ENCODE results near the gene ENOX1.

Gene ENOX1

DNA sequence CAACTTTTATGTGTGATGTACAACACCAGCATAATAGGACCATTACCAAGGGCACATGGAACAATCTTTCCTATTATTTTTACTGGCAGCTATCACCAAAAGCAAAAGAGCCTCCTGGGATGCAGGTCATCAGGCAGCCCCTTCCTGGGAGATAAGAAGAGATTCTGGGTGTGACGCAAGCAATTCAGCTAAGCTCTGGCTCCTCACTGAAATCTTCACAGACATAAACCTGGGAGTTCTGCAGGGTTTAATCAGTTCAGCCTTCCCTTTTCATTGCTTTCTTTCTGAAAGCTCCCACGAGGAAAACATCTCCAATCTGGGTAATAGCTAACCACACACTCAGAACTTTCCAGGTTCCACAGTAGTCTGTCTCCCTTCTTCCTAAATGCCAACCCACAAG, 341.1 kb downstream of the ENOX1 start:
- Histone ChIP-seq H2BK15ac (ENCODE audit: low read depth, poor library complexity, severe bottlenecking) (no peak overlapping the region), H3K23ac (ENCODE audit: low read length in 2 of 2) (no peak overlapping the region), H3K36me3 (ENCODE audit: control insufficient read depth in 1 of 2, insufficient read depth in 2 of 2, low read depth in 1 of 2, low read length in 2 of 2) (no peaks in the 10 kb centered on the region), H3K27ac (ENCODE audit: low read length, poor library complexity, severe bottlenecking) (no peak overlapping the region), H3K4ac (ENCODE audit: low read depth in 1 of 2, low read length in 2 of 2) (no peak overlapping the region), H3K4me3 (ENCODE audit: insufficient read depth in 1 of 2, low read depth in 1 of 2, low read length in 2 of 2) (no peak overlapping the region), H2BK12ac (ENCODE audit: low read length in 2 of 2) (no peak overlapping the region), H3K9ac (ENCODE audit: low read length) (no peak overlapping the region), H4K8ac (ENCODE audit: low read length) (no peak overlapping the region), H3K4me1 (ENCODE audit: control insufficient read depth, insufficient read depth, low read depth, low read length) (no peaks in the 10 kb centered on the region), H3K9me3 (ENCODE audit: control insufficient read depth, low read length) (no peaks in the 10 kb centered on the region), H2AFZ (ENCODE audit: low read depth, low read length) (no peak overlapping the region), H3K14ac (ENCODE audit: low read length in 2 of 2) (no peak overlapping the region), H3K79me1 (replicated peaks; ENCODE audit: low read length, poor library complexity, severe bottlenecking) (no peaks in the 10 kb centered on the region), H3K27me3 (ENCODE audit: control insufficient read depth in 1 of 2, insufficient read depth in 1 of 2, low read length in 2 of 2) (no peaks in the 10 kb centered on the region), H4K91ac (ENCODE audit: low read length) (no peak overlapping the region), H2BK120ac (ENCODE audit: low read depth, low read length) (no peak overlapping the region), H2AK5ac (ENCODE audit: low read length, severe bottlenecking) (no peak overlapping the region), H2BK5ac (ENCODE audit: low read depth, low read length, poor library complexity, severe bottlenecking) (no peak overlapping the region), H3K18ac (ENCODE audit: low read depth in 1 of 2, low read length in 2 of 2) (no peak overlapping the region), H3K4me2 (ENCODE audit: low read length, poor library complexity, severe bottlenecking) (no peak overlapping the region)
- DNase-seq = no peak
- 71% methylated on average over 2 of the region's 2 CpGs for WGBS

DNA sequence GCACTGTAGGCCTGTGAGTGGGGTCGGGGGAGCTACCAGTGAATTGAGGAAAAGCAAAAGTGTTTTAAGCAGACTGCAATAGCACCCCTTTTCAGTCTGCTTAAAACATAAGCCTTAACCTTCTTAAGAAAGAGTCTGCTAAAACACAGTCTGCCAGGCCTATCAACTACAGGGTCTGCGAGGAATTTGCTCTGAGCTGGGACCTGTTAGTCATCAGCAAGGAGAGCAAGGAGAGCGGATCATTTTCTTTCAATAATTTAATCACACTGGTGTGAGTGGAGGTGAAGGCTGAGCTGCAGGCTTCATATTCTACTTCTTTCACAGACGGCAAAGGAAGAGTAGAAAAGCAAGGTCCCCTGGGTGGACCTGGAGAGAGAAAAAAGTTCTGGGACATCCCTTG, 342.7 kb downstream of the ENOX1 start:
- Histone ChIP-seq H3K4me2 (ENCODE audit: low read length, poor library complexity, severe bottlenecking) (no peak overlapping the region), H3K36me3 (ENCODE audit: control insufficient read depth in 1 of 2, insufficient read depth in 2 of 2, low read depth in 1 of 2, low read length in 2 of 2) (no peaks in the 10 kb centered on the region), H2BK15ac (ENCODE audit: low read depth, poor library complexity, severe bottlenecking) (no peak overlapping the region), H3K4ac (ENCODE audit: low read depth in 1 of 2, low read length in 2 of 2) (no peak overlapping the region), H3K27me3 (ENCODE audit: control insufficient read depth in 1 of 2, insufficient read depth in 1 of 2, low read length in 2 of 2) (no peaks in the 10 kb centered on the region), H3K4me1 (ENCODE audit: control insufficient read depth, insufficient read depth, low read depth, low read length) (no peaks in the 10 kb centered on the region), H3K9me3 (ENCODE audit: control insufficient read depth, low read length) (no peaks in the 10 kb centered on the region), H2BK12ac (ENCODE audit: low read length in 2 of 2) (no peak overlapping the region), H3K18ac (ENCODE audit: low read depth in 1 of 2, low read length in 2 of 2) (no peak overlapping the region), H3K14ac (ENCODE audit: low read length in 2 of 2) (no peak overlapping the region), H3K9ac (ENCODE audit: low read length) (no peak overlapping the region), H2BK5ac (ENCODE audit: low read depth, low read length, poor library complexity, severe bottlenecking) (no peak overlapping the region), H3K4me3 (ENCODE audit: insufficient read depth in 1 of 2, low read depth in 1 of 2, low read length in 2 of 2) (no peak overlapping the region), H2AFZ (ENCODE audit: low read depth, low read length) (no peak overlapping the region), H4K91ac (ENCODE audit: low read length) (no peak overlapping the region), H3K23ac (ENCODE audit: low read length in 2 of 2) (no peak overlapping the region), H3K27ac (ENCODE audit: low read length, poor library complexity, severe bottlenecking) (no peak overlapping the region), H2BK120ac (ENCODE audit: low read depth, low read length) (no peak overlapping the region), H3K79me1 (replicated peaks; ENCODE audit: low read length, poor library complexity, severe bottlenecking) (no peaks in the 10 kb centered on the region), H4K8ac (ENCODE audit: low read length) (no peak overlapping the region), H2AK5ac (ENCODE audit: low read length, severe bottlenecking) (no peak overlapping the region)
- 95% methylated on average over 3 of the region's 4 CpGs for WGBS
- DNase-seq = no peak

DNA sequence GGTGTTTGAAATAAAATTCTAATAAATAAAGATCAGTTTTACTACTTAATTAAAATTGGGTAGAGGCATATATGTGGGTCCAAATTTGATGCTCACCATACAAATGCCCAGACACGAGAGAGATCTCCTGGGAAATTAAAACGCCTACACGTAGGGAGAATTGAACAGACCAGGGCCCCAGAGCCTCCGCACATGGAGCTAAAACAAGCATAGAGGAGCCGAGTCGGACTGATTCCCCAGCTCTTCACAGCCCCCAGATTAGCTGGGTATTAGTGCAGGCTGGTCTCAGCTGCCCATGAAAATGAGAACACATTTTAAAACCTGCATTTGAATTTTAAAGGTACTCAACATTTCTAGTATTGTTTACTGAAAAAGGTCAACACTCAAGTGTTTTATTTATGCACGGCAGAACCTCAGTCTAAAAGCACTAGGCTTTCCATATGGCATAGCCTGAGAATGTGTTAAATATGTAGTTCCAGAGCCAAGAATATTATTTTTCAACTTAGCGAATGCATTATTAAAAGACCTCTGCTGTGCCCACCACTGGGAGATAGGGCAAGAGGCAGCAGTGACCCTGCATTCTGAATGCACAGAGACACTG, 344.8 kb downstream of the ENOX1 start:
- no peak overlapping the region for H3K18ac ChIP-seq (ENCODE audit: low read depth in 1 of 2, low read length in 2 of 2)
- 85% methylated on average over 7 of the region's 8 CpGs for WGBS
- no peak overlapping the region for H2AFZ ChIP-seq (ENCODE audit: low read depth, low read length)

DNA sequence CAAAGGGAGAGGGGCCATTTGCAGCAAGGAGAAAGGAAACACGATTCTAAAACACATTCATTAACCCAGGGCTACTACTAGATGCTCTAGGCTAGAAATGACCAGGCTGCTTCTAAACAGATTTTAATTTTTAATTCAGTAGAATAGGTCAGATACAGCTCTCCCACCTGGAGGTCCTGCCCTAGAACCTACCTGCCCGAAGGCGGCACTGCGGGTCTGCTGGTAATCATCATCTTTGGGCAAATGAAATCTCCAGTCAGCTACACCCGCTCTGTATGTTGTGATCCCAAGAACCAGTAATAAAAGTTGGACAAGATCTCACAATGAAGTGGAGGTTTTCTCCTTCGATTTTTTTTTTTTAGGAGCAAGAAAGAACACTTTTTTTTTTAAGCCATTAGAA, 345.3 kb downstream of the ENOX1 start:
- Histone ChIP-seq H3K27ac (ENCODE audit: low read length, poor library complexity, severe bottlenecking) (no peak overlapping the region), H3K27me3 (ENCODE audit: control insufficient read depth in 1 of 2, insufficient read depth in 1 of 2, low read length in 2 of 2) (no peaks in the 10 kb centered on the region), H3K36me3 (ENCODE audit: control insufficient read depth in 1 of 2, insufficient read depth in 2 of 2, low read depth in 1 of 2, low read length in 2 of 2) (no peaks in the 10 kb centered on the region), H3K9ac (ENCODE audit: low read length) (no peak overlapping the region), H3K79me1 (replicated peaks; ENCODE audit: low read length, poor library complexity, severe bottlenecking) (no peaks in the 10 kb centered on the region), H3K9me3 (ENCODE audit: control insufficient read depth, low read length) (no peaks in the 10 kb centered on the region), H2BK12ac (ENCODE audit: low read length in 2 of 2) (no peak overlapping the region), H3K4me2 (ENCODE audit: low read length, poor library complexity, severe bottlenecking) (no peak overlapping the region), H3K14ac (ENCODE audit: low read length in 2 of 2) (no peak overlapping the region), H3K18ac (ENCODE audit: low read depth in 1 of 2, low read length in 2 of 2) (no peak overlapping the region), H2AFZ (ENCODE audit: low read depth, low read length) (no peak overlapping the region), H2AK5ac (ENCODE audit: low read length, severe bottlenecking) (no peak overlapping the region), H2BK15ac (ENCODE audit: low read depth, poor library complexity, severe bottlenecking) (no peak overlapping the region), H3K4me3 (ENCODE audit: insufficient read depth in 1 of 2, low read depth in 1 of 2, low read length in 2 of 2) (no peak overlapping the region), H4K91ac (ENCODE audit: low read length) (no peak overlapping the region), H3K4me1 (ENCODE audit: control insufficient read depth, insufficient read depth, low read depth, low read length) (no peaks in the 10 kb centered on the region), H4K8ac (ENCODE audit: low read length) (no peak overlapping the region), H3K23ac (ENCODE audit: low read length in 2 of 2) (no peak overlapping the region), H2BK120ac (ENCODE audit: low read depth, low read length) (no peak overlapping the region), H3K4ac (ENCODE audit: low read depth in 1 of 2, low read length in 2 of 2) (no peak overlapping the region), H2BK5ac (ENCODE audit: low read depth, low read length, poor library complexity, severe bottlenecking) (no peak overlapping the region)
- no peak for DNase-seq
- WGBS = 57% methylated on average over 5 of the region's 6 CpGs

More for the DNA sequence above, 344.8 kb downstream of the ENOX1 start:
- Histone ChIP-seq H3K79me1 (replicated peaks; ENCODE audit: low read length, poor library complexity, severe bottlenecking) (no peaks in the 10 kb centered on the region), H3K4ac (ENCODE audit: low read depth in 1 of 2, low read length in 2 of 2) (no peak overlapping the region), H3K4me3 (ENCODE audit: insufficient read depth in 1 of 2, low read depth in 1 of 2, low read length in 2 of 2) (no peak overlapping the region), H3K9me3 (ENCODE audit: control insufficient read depth, low read length) (no peaks in the 10 kb centered on the region), H2BK5ac (ENCODE audit: low read depth, low read length, poor library complexity, severe bottlenecking) (no peak overlapping the region), H3K14ac (ENCODE audit: low read length in 2 of 2) (no peak overlapping the region), H4K91ac (ENCODE audit: low read length) (no peak overlapping the region), H3K27ac (ENCODE audit: low read length, poor library complexity, severe bottlenecking) (no peak overlapping the region), H4K8ac (ENCODE audit: low read length) (no peak overlapping the region), H2AK5ac (ENCODE audit: low read length, severe bottlenecking) (no peak overlapping the region), H3K23ac (ENCODE audit: low read length in 2 of 2) (no peak overlapping the region), H2BK12ac (ENCODE audit: low read length in 2 of 2) (no peak overlapping the region), H3K4me2 (ENCODE audit: low read length, poor library complexity, severe bottlenecking) (no peak overlapping the region), H3K36me3 (ENCODE audit: control insufficient read depth in 1 of 2, insufficient read depth in 2 of 2, low read depth in 1 of 2, low read length in 2 of 2) (no peaks in the 10 kb centered on the region), H3K9ac (ENCODE audit: low read length) (no peak overlapping the region), H3K27me3 (ENCODE audit: control insufficient read depth in 1 of 2, insufficient read depth in 1 of 2, low read length in 2 of 2) (no peaks in the 10 kb centered on the region), H3K4me1 (ENCODE audit: control insufficient read depth, insufficient read depth, low read depth, low read length) (no peaks in the 10 kb centered on the region), H2BK120ac (ENCODE audit: low read depth, low read length) (no peak overlapping the region), H2BK15ac (ENCODE audit: low read depth, poor library complexity, severe bottlenecking) (no peak overlapping the region)
- no peak for DNase-seq

Data from mesenchymal stem cell (in vitro differentiated cells and primary cell).